Measurements from ENCODE around the gene PSMD8. TPM values are rescaled to one million over a fixed set of nuclear protein-coding genes. Genes with fewer than 3 reads are reported as not detected.

The PSMD8 gene
- total RNA-seq, 1 donor from 2014 or later, result 280 TPM

DNA sequence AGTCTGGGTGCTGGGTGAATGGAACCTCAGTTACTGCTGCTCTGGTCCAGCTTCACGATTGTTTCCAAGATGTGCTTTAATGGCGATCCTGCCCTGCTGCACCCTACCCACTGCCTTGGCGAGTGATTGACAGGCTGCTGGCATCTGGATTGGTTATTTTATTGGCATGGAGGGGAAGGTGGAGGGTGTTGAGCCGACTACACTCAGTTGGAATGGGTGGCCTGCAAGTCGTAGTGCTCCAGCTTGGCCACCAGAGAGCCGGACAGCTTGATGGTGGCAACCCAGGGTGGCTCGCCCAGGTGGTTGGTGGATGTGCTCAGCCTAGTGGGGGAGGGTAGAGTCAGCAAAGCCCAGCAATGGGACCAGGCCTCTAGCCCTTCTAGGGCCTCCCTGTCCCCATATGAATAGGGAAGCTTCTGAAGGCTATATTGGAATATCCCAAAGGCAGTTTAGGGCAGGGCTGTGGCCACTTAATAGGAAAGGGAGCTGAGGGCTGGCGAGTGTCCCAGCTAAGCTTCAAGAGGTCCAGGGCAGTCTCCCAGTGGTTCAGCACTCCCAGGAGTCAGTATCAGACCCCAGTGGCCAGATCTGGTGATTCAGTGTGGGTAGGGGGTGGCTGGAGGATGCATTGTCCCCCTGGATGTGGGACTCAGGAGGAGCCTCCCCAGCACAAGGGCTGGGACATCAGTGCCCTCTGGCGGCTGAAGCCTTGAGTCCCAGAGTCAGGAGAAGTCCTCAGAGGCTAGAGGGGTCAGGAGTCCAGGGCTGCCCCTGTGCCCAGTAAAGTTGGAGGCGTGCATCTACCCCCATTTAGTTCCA, 10.0 kb downstream of the PSMD8 start:
- DNase-seq (ENCODE audit: missing footprints), result no peak
- intact Hi-C loops (cut with DNase I), result no loop called here
- ATAC-seq, result no peak

DNA sequence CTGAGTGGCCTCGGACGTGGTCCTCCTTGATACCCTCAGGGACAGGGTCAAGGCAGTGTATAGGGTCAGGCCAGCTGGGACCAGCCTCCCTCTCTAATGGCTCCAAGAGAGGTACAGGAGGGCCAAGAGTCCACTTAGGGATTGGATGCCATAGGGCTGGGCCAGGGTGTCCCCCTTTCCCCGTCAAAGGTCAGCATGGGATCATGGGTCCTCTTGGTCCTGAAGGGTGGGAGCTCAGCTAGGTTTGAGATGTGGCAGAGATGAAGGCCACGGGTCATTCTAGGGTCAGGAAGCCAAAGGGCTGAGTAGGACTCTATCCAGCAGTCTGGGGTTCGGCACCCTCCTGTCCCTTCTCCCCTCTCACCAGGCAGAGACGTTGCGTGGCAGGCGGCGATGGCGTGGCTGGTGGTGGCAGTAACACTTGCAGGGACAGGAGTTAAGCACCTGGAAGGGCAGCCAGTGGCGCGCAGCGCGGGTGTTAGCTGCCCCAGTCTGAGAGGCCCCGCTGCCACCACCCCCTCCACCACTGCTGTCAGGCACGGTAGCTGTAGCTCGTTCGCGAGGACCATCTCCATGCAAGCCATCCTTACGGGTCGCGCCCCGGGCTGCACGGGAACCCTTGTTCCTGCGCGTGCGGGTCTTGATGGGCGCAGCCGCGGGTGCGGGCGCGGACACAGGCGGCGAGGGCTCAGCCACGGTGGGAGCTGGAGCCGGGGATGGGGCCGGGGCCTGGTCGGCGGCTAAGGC, 10.9 kb downstream of the PSMD8 start:
- DNase-seq (ENCODE audit: missing footprints), result no peak
- ATAC-seq, result no peak
- intact Hi-C loops (cut with DNase I), result no loop called here

DNA sequence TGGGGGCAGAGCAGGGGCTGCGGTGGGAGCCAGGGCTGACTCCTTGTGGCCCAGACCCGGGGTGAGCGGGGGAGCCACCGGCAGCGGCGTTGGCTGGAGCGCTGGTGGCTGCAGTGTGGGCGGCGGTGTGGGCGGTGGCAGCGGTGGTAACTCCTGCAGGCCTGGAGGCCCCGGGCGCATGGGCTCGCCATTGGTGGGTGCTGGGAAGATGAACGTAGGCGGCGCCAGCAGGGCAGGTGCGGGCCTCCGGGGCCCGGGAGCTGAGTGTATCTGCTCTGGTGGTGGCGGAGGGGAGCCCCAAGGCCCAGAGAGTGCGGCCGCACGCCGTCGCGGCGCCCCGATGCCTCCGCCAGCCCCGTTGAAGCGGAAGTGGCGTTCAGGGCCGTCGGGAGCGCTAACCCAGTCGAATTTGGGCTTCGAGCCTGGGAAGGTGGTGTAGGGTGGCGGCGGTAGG, 11.5 kb downstream of the PSMD8 start:
- intact Hi-C loops (cut with DNase I), result no loop called here
- ATAC-seq, result no peak
- DNase-seq (ENCODE audit: missing footprints), result no peak

DNA sequence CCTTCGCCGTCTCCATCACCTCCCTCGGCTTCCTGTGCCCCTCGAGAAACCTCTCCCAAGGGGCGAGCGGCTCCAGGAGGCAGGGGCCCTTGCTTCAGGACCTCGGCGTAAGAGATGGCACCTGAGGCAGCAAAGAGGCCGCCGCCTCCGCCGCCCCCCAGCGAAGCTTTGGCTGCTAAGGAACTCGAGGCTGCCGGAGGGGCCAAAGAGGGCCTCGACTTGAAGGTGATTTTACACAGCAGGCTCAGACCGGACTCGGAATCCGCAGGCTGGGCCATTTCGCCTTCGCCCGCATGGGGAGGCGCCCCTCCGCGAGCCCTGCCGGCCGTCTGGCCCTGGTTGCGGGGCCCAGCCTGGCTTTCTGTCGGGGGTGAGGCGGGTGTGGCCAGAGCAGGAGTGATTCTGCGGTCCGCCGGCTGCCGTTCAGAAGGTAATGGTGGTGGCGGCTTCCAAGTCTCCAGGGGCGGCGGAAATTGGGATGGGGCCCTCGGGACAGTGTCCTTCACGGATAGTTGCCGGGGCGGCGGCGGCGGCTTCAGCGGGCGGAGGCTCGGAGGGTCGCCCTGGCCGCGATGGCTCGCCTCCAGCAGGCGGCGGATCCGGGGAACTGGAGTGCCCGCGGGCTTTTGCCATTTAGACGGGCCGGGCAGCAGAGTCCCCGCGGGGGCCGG, 12.1 kb downstream of the PSMD8 start:
- DNase-seq (ENCODE audit: missing footprints) (no peak), ATAC-seq (no peak)
- intact Hi-C loops (cut with DNase I), result no loop called here

DNA sequence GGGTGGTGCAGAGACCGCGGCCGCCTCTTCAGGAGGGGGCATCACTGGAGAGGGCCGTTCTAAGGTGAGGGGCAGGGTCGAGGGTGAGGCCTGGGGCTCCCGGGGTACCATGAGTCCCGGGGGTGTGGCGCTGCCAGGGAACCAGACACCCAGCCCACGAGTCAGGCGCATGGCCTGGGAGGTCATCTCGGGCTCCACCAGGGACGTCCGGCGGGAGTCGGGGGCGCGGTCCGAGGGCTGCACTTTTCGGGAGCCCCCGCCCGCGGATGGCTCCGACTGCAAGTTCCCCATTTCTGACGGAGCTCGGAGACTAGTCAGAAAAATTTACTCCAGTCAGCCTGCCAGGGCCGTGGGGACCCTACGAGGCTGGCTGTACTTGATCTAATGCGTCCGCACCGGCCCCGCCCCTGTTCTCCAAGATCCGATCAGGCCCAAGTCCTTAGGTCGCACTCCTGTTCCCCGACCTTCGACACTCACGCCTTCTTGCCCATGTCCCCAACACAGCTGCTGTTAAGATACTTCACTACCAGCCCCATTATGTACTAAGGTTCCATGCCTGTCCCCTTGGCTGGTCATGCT, 12.7 kb downstream of the PSMD8 start:
- ATAC-seq (no peak), DNase-seq (ENCODE audit: missing footprints) (no peak)
- intact Hi-C loops (cut with DNase I), result no loop called here

DNA sequence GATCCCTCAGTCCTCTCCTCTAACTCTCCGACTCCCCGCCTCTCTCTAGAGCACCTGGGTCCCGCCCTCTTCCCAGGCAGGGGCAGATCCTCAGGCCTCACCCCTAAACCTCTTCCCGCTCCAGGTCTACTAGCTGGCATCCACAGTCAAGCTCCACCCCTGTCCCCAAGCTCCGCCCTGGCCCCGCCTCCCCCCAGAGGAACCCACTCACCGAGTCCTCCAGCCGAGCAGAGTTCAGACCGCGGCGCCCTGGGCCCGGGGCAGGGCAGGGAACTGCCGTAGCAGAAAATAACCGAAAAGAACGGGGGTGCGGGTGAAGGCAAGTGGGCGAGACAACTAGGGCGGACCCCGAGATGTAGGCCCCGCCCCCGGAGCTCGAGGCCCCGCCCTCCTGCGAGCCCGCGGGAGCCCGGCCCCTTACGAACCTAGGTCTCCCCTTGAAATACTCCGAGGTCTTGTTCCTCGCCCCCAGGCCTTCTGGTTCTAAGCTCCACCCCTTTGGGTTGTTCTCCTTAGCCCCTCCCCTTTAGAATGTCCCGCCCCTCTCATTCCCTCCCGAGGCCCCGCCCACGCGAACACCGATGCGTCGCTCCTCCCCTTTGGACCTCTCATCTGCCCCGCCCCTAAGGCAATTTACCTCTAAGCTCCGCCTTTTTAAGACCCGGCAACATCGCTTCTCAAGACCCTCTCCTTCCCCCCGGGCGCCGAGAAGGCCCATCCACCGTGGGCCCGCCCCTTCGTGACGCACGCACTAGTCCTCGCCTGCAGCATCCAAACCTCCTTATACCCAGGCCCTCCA, 13.4 kb downstream of the PSMD8 start, which contains the start of gene GGN:
GGN (minus strand) TSS at position 485 of the 799 bp plus-strand sequence. CDS start 773 bp downstream, outside the sequence.
- DNase-seq (ENCODE audit: missing footprints), result peak; percentile 85
- ATAC-seq, result peak; percentile 75
- intact Hi-C loops (cut with DNase I), result no loop called here

DNA sequence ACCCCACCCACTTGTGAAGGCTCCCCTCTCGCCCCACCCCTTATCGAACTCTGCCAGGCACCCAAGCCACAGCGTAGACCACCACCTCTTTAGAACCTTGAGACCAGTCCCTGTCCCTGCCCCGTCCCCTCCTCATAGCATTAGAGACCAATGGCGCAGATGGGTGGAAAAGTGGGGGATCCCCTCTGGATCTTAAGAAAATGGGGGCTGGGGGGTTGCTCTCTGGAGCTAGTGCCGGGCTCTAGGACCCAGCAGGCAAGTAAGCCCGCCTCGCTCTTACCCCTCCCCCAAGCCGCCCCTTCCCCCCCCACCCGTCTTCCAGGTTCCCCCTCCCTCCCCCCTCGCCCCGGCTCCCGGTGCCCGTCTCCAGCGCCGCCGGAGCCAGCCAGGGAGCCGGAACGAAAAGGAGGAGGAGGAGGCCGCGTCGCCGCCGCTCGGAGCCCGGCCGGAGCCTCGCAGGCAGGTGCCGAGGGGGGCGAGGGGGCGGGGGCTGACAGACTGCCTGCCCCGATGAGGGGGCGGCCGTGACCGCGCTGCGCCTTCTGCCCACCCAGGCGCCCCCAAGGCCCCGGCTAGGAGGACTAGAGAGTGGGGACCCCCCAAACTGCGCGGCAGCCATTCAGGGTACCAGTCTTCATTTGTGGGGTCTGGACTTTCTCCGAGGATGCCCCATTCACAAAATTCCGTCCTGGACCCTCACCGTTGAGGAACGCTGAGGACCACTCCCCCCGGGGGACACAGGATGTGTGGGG, 14.2 kb downstream of the PSMD8 start, which contains the start of gene SPRED3:
SPRED3 (plus strand) TSS at position 349 of the 752 bp plus-strand sequence. CDS start 1,606 bp downstream, outside the sequence.
- DNase-seq (ENCODE audit: missing footprints) (no peak), ATAC-seq (no peak)
- intact Hi-C loops (cut with DNase I), result no loop called here

DNA sequence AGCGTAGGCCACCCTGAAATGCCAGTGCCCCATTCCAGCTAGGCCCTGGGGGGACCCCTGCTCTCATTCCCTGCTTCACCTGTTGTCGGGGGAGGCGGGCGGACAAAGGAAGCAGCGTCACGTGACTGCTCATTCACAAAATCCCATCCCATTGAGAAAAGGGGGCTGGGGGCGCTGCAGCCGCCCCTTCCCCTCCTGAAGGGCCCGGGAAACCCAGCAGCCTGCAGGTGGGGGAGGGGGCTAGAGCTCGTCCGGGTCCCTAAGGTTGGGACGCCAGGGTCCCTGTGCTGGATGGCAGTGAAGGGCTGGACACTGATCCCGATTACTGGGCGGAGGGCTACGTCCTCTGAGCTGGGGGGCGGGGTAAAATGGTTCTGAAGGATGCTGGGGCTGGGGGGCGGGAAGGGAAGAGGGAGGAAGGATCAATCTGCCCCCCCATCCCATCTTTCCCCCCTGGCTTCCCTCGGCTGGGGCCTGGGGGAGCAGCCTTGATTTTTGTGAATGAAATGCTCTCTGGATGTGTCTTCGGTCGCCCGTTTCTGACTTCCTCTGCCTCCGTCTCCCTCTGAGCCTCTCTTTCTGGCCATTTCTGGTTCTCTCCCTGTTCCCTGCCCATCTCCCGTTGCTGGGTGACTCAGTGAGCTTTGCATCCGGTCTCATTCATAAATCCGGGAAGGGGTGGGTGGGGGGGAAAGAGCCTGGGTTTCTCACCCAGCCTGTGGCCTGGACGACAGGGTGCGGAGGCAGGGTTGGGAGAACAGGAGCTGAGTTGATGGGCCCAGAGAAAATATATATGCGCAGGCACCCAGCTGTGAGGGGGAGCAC, 14.9 kb downstream of the PSMD8 start:
- ATAC-seq, result no peak
- intact Hi-C loops (cut with DNase I), result no loop called here
- DNase-seq (ENCODE audit: missing footprints), result no peak

DNA sequence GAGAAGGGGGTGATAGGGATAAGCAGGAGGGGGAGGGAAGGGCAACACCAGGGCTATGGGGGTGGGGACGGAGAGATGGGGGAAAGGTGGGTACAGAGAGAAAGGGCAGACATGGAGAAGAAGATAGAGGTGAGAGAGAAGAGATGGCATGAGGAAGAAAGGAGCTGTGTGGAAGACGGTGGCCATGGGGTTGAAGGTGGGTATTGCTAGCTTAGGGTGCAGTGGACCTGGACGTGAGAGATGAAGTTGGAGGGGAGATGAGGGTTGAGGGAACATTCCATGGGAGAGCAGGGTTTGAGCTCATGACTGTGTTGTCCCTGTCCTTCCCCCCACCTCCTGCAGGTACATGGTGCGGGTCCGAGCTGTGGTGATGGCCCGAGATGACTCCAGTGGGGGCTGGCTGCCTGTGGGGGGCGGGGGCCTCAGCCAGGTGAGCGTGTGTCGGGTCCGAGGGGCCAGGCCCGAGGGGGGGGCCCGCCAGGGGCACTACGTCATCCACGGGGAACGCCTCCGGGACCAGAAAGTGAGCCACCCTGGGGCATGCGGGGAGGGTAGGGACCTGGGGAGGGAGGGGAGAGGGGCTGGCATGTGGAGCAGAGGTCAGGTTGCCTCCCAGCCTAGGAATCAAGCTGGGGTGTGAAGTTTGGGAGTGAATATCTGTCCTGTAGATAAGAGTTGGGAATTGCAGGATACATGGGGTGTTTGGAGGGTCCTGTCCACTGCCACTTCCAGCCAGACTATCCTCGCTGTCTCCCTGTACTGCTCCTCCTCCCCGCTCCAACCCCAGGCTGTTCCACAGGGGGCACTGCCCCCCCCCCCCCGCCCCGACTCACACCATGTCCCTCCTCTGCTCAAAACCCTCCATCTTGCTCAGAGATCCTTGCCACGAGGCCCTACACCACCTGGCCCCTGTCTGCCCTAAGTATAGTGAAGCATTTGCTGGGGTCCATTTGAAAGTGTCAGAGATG, 15.9 kb downstream of the PSMD8 start:
- DNase-seq (ENCODE audit: missing footprints), result no peak
- intact Hi-C loops (cut with DNase I), result no loop called here
- no peak for ATAC-seq

DNA sequence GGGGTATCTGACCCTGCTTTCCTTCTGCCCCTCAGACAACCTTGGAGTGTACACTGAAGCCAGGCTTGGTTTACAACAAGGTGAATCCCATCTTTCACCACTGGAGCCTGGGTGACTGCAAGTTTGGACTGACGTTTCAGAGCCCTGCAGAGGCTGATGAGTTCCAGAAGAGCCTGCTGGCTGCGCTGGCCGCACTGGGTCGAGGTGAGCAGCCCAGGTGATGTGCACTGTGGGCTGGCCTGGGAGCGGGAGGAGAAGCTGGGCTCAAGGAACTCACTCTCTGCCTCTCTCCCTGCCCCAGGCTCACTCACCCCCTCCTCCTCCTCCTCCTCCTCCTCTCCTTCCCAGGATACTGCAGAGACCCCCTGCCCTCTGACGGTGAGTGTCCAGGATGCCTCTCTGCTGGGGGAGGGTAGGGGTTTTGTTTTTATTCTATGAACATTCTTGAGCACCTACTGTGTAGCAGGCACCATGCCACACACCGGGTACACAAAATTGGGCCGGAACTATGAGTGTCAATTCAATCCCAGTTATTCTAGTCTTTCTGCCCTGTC, 17.6 kb downstream of the PSMD8 start:
- DNase-seq (ENCODE audit: missing footprints), result no peak
- intact Hi-C loops (cut with DNase I), result no loop called here
- no peak for ATAC-seq

DNA sequence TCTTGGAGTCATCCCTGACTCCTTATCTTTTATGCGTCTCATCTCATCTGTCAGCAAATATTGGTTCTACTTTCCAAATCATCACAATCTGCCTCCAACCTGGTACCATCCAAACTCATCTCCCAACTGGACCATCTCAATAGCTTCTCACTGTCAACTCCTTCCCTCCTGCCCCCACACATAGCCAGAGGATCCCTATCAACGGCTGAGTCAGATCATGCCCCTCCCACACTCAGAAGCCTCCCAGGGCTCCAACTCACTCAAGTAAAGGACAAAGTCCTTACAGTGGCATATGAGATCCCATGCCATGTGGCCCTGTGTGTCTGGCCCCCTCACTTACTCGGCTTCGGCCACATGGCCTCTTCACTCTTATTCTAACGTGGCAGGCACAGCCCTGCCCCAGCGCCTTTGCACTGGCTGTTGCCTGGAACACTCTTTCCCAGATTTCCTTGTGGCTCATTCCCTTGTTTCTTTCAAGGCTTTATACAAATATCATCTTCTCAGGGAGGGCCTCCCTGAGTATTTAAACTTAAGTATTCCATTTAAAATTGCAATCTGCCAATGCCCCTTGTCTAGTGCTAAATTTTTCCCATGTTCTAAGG, 18.4 kb downstream of the PSMD8 start:
- no peak for DNase-seq (ENCODE audit: missing footprints)
- ATAC-seq, result no peak
- intact Hi-C loops (cut with DNase I), result no loop called here

DNA sequence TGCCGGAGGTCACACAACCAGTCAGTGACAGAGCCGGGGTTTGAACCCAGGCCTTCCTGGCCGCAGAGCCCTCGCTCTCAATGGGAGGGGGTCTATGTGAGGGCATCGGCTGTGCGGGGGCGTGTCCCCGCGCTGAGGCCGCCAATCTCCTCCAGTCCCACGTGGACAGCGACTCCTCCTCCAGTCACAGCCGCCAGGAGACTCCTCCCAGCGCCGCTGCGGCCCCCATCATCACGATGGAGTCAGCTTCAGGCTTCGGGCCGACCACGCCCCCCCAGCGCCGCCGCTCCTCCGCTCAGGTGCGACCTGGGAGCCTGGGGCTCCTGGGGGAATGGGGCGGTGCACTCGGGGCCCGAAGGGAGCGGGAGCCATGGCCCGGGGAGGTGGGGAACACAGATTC, 20.1 kb downstream of the PSMD8 start:
- DNase-seq (ENCODE audit: missing footprints), result no peak
- no peak for ATAC-seq
- intact Hi-C loops (cut with DNase I), result no loop called here

DNA sequence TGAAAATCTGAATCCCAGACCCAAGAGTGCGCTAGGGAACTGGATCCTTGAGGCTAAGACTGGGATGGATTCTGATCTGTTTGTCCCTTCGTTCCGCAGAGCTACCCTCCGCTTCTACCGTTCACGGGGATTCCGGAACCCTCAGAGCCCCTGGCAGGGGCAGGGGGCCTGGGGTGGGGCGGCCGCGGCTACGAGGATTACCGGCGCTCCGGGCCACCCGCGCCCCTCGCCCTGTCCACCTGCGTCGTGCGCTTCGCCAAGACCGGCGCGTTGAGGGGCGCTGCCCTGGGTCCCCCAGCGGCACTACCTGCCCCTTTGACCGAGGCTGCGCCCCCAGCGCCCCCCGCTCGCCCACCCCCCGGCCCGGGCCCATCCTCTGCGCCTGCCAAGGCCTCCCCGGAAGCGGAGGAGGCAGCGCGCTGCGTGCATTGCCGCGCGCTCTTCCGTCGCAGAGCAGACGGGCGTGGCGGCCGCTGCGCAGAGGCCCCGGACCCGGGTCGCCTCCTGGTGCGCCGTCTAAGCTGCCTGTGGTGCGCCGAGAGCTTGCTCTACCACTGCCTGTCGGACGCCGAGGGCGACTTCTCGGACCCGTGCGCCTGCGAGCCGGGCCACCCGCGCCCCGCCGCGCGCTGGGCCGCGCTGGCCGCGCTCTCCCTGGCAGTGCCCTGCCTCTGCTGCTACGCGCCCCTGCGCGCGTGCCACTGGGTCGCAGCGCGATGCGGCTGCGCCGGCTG, 21.2 kb downstream of the PSMD8 start:
- intact Hi-C loops (cut with DNase I), result no loop called here
- DNase-seq (ENCODE audit: missing footprints), result peak; percentile 59
- no peak for ATAC-seq

DNA sequence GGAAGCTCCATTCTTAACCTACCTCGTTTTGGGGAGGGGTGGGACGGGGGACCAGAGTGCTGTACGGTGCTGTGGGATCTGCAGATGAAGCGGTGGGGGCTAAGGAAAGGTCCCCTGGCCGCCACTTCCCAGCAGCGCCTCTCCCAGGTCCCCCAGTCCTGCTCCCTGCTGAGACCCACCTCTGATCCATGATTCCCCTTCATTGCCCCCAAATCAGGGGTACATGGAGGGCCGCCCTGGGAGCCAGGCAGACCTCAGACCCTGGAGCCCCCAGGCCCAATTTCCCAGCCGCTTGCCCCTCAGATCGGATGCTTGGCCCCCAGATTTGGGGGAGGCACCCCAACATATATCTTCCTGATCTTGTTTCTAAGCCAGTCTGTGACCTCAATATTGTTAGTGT, 24.7 kb downstream of the PSMD8 start:
- no peak for ATAC-seq
- DNase-seq (ENCODE audit: missing footprints), result no peak
- intact Hi-C loops (cut with DNase I), result no loop called here
